Colonic mucosa (tissue), 4 donors: ENCODE data around the gene EXOC1L. TPM values are rescaled to one million over a fixed set of nuclear protein-coding genes. Genes with fewer than 3 reads are reported as not detected.

ENCODE experiments used
- DNase-seq: peaks from one replicate; pipeline ENCODE4 v3.0.0-alpha.2; 2020
- H3K27ac ChIP-seq: fragments of 200-600 bp; one replicate; pipeline ENCODE4 v1.8.0; 2021
- H3K27me3 ChIP-seq: fragments of 200-600 bp; one replicate; pipeline ENCODE4 v1.8.0; 2021
- H3K36me3 ChIP-seq: fragments of 200-600 bp; one replicate; pipeline ENCODE4 v1.8.0; 2021
- H3K4me1 ChIP-seq: fragments of 200-600 bp; one replicate; pipeline ENCODE4 v1.8.0; 2021; ENCODE audit warnings: mild to moderate bottlenecking
- H3K4me3 ChIP-seq: fragments of 200-600 bp; one replicate; pipeline ENCODE4 v1.8.0; 2021
- H3K9ac ChIP-seq, 2 donors: one replicate each; pipeline ENCODE4 v1.7.0; 2013; ENCODE audit warnings: control low read depth in 2 of 2, low read depth in 2 of 2, low read length in 2 of 2
- H3K9me3 ChIP-seq: fragments of 200-600 bp; one replicate; pipeline ENCODE4 v1.8.0; 2021
- CTCF ChIP-seq: fragments of 200-600 bp; IDR thresholded peaks from one replicate; pipeline ENCODE4 v1.8.0; 2022; ENCODE audit warnings: antibody characterized with exemption, mild to moderate bottlenecking
- intact Hi-C: fragments of 100-400 bp; cut with DNase I; formaldehyde crosslinking; loops from one replicate; pipeline ENCODE4 v1.14.1; 2022
- total RNA-seq, 2 donors: library from RNA; stranded (reverse); fragmentation: NEBNext Ultra II Directional in 1 of 2; extraction: Animal tissue kit (Norgen Biotek cat#: 25700) in 1 of 2; gene quantifications; one replicate each; pipeline ENCODE4 v1.2.1, GENCODE V29; 2021
- donor health status: healthy.
- donor health status: DM: no; HTN: no; CAD: no.
- donor health status: DM: no; HTN: no; CAD: no.

The EXOC1L gene
- total RNA-seq, 2 donors from 2014 or later: not detected

GRCh38 chr4:55824865-55825264 is 5.3 kb downstream of the EXOC1L start:
- Histone ChIP-seq H3K9me3 (no peaks in the 10 kb centered on the region), H3K4me3 (no peak overlapping the region), H3K9ac (no peak overlapping the region), H3K4me1 (no peaks in the 10 kb centered on the region), H3K27me3 (no peaks in the 10 kb centered on the region), H3K36me3 (no peaks in the 10 kb centered on the region), H3K27ac (no peak overlapping the region)
- no peak for DNase-seq
- no peak for TF ChIP-seq CTCF
- intact Hi-C loops: no loop called here

GRCh38 chr4:55826986-55827385 is 7.4 kb downstream of the EXOC1L start:
- H3K36me3 ChIP-seq: no peaks in the 10 kb centered on the region
- intact Hi-C loops: no loop called here
- H3K9me3 ChIP-seq: no peaks in the 10 kb centered on the region
- H3K27ac ChIP-seq: no peak overlapping the region
- H3K4me3 ChIP-seq: no peak overlapping the region
- H3K4me1 ChIP-seq: no peaks in the 10 kb centered on the region
- no peak overlapping the region for H3K9ac ChIP-seq
- no peaks in the 10 kb centered on the region for H3K27me3 ChIP-seq
- TF ChIP-seq CTCF: no peak
- no peak for DNase-seq

- TF ChIP-seq CTCF: no peak
- DNase-seq: no peak
- Histone ChIP-seq H3K4me1 (no peaks in the 10 kb centered on the region), H3K4me3 (no peak overlapping the region), H3K27me3 (no peaks in the 10 kb centered on the region), H3K9me3 (no peaks in the 10 kb centered on the region), H3K36me3 (no peaks in the 10 kb centered on the region), H3K27ac (no peak overlapping the region), H3K9ac (no peak overlapping the region)
- intact Hi-C loops: no loop called here
Observed at GRCh38 chr4:55827582-55827981, 8.0 kb downstream of the EXOC1L start.

GRCh38 chr4:55830048-55830447 is 10.5 kb downstream of the EXOC1L start:
- intact Hi-C loops: no loop called here
- no peaks in the 10 kb centered on the region for H3K9me3 ChIP-seq
- TF ChIP-seq CTCF: no peak
- H3K36me3 ChIP-seq: no peaks in the 10 kb centered on the region
- no peaks in the 10 kb centered on the region for H3K4me1 ChIP-seq
- H3K4me3 ChIP-seq: no peak overlapping the region
- no peak overlapping the region for H3K27ac ChIP-seq
- no peak overlapping the region for H3K9ac ChIP-seq
- no peak for DNase-seq
- no peaks in the 10 kb centered on the region for H3K27me3 ChIP-seq

GRCh38 chr4:55830716-55831115 is 11.1 kb downstream of the EXOC1L start:
- Histone ChIP-seq H3K9ac (no peak overlapping the region), H3K27ac (no peak overlapping the region), H3K9me3 (no peaks in the 10 kb centered on the region), H3K4me1 (no peaks in the 10 kb centered on the region), H3K27me3 (no peaks in the 10 kb centered on the region), H3K4me3 (no peak overlapping the region), H3K36me3 (no peaks in the 10 kb centered on the region)
- intact Hi-C loops: no loop called here
- DNase-seq: no peak
- TF ChIP-seq CTCF: no peak
